GM23338 (cell line): ENCODE results near the gene PRKACA. TPM values are rescaled to one million over a fixed set of nuclear protein-coding genes. Genes with fewer than 3 reads are reported as not detected.

Source experiments
- ATAC-seq: fragments of 200-7000 bp; cut with Tn5 transposase; 3 replicates; pipeline ENCODE4 v1.9.1; 2020
- DNase-seq: peaks from one replicate; pipeline ENCODE4 v3.0.0-alpha.2; 2015; ENCODE audit warnings: low spot score
- H2AFZ ChIP-seq: fragments of 200-600 bp; sonication (generic); 2 replicates; pipeline ENCODE4 v1.8.0; 2016; ENCODE audit warnings: antibody characterized with exemption, mild to moderate bottlenecking, moderate library complexity
- H3F3A ChIP-seq: fragments of 200-600 bp; sonication (generic); replicated peaks from 2 replicates; pipeline ENCODE4 v1.8.0; 2017; ENCODE audit warnings: antibody characterized with exemption, mixed run types, low read depth
- H3K27ac ChIP-seq: fragments of 200-600 bp; sonication (generic); 2 replicates; pipeline ENCODE4 v1.6.1; 2016; ENCODE audit warnings: low read depth
- H3K27me3 ChIP-seq: fragments of 200-600 bp; sonication (generic); 2 replicates; pipeline ENCODE4 v1.8.0; 2016; ENCODE audit warnings: mild to moderate bottlenecking, mixed run types, moderate library complexity; ENCODE audit not compliant: insufficient read depth
- H3K36me3 ChIP-seq: fragments of 200-600 bp; sonication (generic); 2 replicates; pipeline ENCODE4 v1.8.0; 2016; ENCODE audit warnings: mild to moderate bottlenecking; ENCODE audit not compliant: insufficient read depth
- H3K4me1 ChIP-seq: fragments of 200-600 bp; sonication (generic); 2 replicates; pipeline ENCODE4 v1.8.0; 2016; ENCODE audit warnings: mild to moderate bottlenecking, moderate library complexity; ENCODE audit not compliant: insufficient read depth
- H3K4me2 ChIP-seq: fragments of 200-600 bp; sonication (generic); 2 replicates; pipeline ENCODE4 v1.7.1; 2017; ENCODE audit warnings: mixed run types
- H3K4me3 ChIP-seq: fragments of 200-600 bp; sonication (generic); 2 replicates; pipeline ENCODE4 v1.6.1; 2016; ENCODE audit warnings: mixed run types
- H3K79me2 ChIP-seq: fragments of 200-600 bp; sonication (generic); replicated peaks from 2 replicates; pipeline ENCODE4 v1.8.0; 2017; ENCODE audit warnings: mild to moderate bottlenecking; ENCODE audit not compliant: insufficient read depth
- H3K9me2 ChIP-seq: fragments of 200-600 bp; sonication (generic); 2 replicates; pipeline ENCODE4 v1.8.0; 2017; ENCODE audit not compliant: insufficient read depth
- H4K20me1 ChIP-seq: fragments of 200-600 bp; sonication (generic); replicated peaks from 2 replicates; pipeline ENCODE4 v1.8.0; 2017; ENCODE audit warnings: mild to moderate bottlenecking; ENCODE audit not compliant: insufficient read depth
- H3K27ac Mint-ChIP-seq: 2 replicates; pipeline ENCODE4 v1.8.0; 2020; ENCODE audit warnings: inconsistent platforms, mild to moderate bottlenecking, moderate library complexity, mixed read lengths
- H3K27me3 Mint-ChIP-seq: 3 replicates; pipeline ENCODE4 v1.8.0; 2022; ENCODE audit warnings: low read depth, mild to moderate bottlenecking, moderate library complexity, mixed read lengths, inconsistent platforms; ENCODE audit not compliant: insufficient read depth, poor library complexity
- H3K36me3 Mint-ChIP-seq: 3 replicates; pipeline ENCODE4 v1.8.0; 2021; ENCODE audit warnings: low read depth, mild to moderate bottlenecking, inconsistent platforms, moderate library complexity, mixed read lengths
- H3K4me1 Mint-ChIP-seq: 3 replicates; pipeline ENCODE4 v1.8.0; 2020; ENCODE audit warnings: mild to moderate bottlenecking, inconsistent platforms, mixed read lengths
- H3K4me3 Mint-ChIP-seq: 3 replicates; pipeline ENCODE4 v1.8.0; 2021; ENCODE audit warnings: moderate library complexity, mild to moderate bottlenecking, inconsistent platforms, mixed read lengths
- H3K9me3 Mint-ChIP-seq: 3 replicates; pipeline ENCODE4 v1.8.0; 2020; ENCODE audit warnings: moderate library complexity, mild to moderate bottlenecking, inconsistent platforms, mixed read lengths
- CREB1 ChIP-seq: fragments of 250-450 bp; sonication (Bioruptor Pico); IDR thresholded peaks from 2 replicates; pipeline ENCODE4 v1.5.0; 2020; ENCODE audit warnings: low read depth, mild to moderate bottlenecking, moderate library complexity
- CTCF ChIP-seq, 2 experiments: fragments of 200-600 bp in 1 of 2; sonication (generic) in 1 of 2; conservative IDR thresholded peaks; 2 replicates each; pipeline versions ENCODE4 v1.5.1 to v1.6.1; 2016 to 2017; ENCODE audit warnings: antibody characterized with exemption in 2 of 2, low read depth in 2 of 2, mild to moderate bottlenecking in 2 of 2, moderate library complexity in 1 of 2
- ETS1 ChIP-seq: IDR thresholded peaks from 2 replicates; pipeline ENCODE4 v1.6.1; 2016; ENCODE audit warnings: antibody characterized with exemption
- NANOG ChIP-seq: IDR thresholded peaks from 2 replicates; pipeline ENCODE4 v1.6.1; 2016; ENCODE audit warnings: antibody characterized with exemption, borderline replicate concordance
- REST ChIP-seq: IDR thresholded peaks from one replicate; pipeline ENCODE4 v1.6.1; 2018; ENCODE audit warnings: antibody characterized with exemption; ENCODE audit not compliant: unreplicated experiment
- polyA plus RNA-seq: library from polyadenylated mRNA; unstranded; fragments of >200 nt; fragmentation: Nextera tagmentation; extraction: Ambion mirVana; gene quantifications from 2 replicates; pipeline ENCODE4 v1.2.1, GENCODE V29; 2016
- total RNA-seq: library from RNA; depleted of rRNA; stranded (reverse); fragments of >200 nt; shearing (Covaris generic); gene quantifications from 2 replicates; pipeline ENCODE4 v1.2.3, GENCODE V29; 2014

Gene PRKACA
- total and polyA plus RNA-seq, 2 experiments from 2014 or later, result 13.0 to 31.3 TPM

- ATAC-seq, result no peak
- Histone ChIP-seq H3K27me3 (no peaks in the 10 kb centered on the region), H2AFZ (no peak overlapping the region), H3K4me3 (no peak overlapping the region), H3F3A (0 out of 2 replicates have a peak, but pooled peaks cover 14% of the 10 kb centered on the region), H4K20me1 (no peaks in the 10 kb centered on the region), H3K9me2 (no peaks in the 10 kb centered on the region), H3K4me2 (no peak overlapping the region), H3K27ac (no peak overlapping the region), H3K36me3 (no peaks in the 10 kb centered on the region), H3K4me1 (no peaks in the 10 kb centered on the region), H3K79me2 (no peaks in the 10 kb centered on the region)
- no peaks in the 10 kb centered on the region for H3K4me1 Mint-ChIP-seq
- no peaks in the 10 kb centered on the region for H3K9me3 Mint-ChIP-seq
- TF ChIP-seq CREB1 (no peak), REST (no peak), ETS1 (no peak)
- H3K27ac Mint-ChIP-seq, result no peak overlapping the region
- H3K36me3 Mint-ChIP-seq, result peaks cover 8% of the 10 kb centered on the region; the same call in 2 of the 3 replicates
- no peaks in the 10 kb centered on the region for H3K27me3 Mint-ChIP-seq
- no peak overlapping the region for H3K4me3 Mint-ChIP-seq
- DNase-seq, result no peak
These were observed 16.5 kb downstream of the PRKACA start for GRCh38 chr19:14101003-14101545.

GRCh38 chr19:14097532-14098151 lies 19.9 kb downstream of the PRKACA start:
- no peaks in the 10 kb centered on the region for H3K9me2 ChIP-seq
- Mint-ChIP-seq H3K4me3 (no peak overlapping the region), H3K36me3 (peaks cover 20% of the 10 kb centered on the region; the same call in 2 of the 3 replicates), H3K27me3 (peaks cover 8% of the 10 kb centered on the region), H3K9me3 (peaks cover 15% of the 10 kb centered on the region), H3K27ac (no peak overlapping the region), H3K4me1 (no peaks in the 10 kb centered on the region)
- peak; percentile 72 for DNase-seq
- no peaks in the 10 kb centered on the region for H3K27me3 ChIP-seq
- ATAC-seq, result peak; percentile 86
- 0 out of 2 replicates have a peak, but pooled peaks cover 17% of the 10 kb centered on the region for H3F3A ChIP-seq
- no peak overlapping the region for H2AFZ ChIP-seq
- H4K20me1 ChIP-seq, result no peaks in the 10 kb centered on the region; the same call in 1 of the 2 replicates
- no peaks in the 10 kb centered on the region for H3K79me2 ChIP-seq
- H3K4me1 ChIP-seq, result no peaks in the 10 kb centered on the region
- H3K4me2 ChIP-seq, result no peak overlapping the region
- no peaks in the 10 kb centered on the region for H3K36me3 ChIP-seq
- no peak overlapping the region for H3K27ac ChIP-seq
- H3K4me3 ChIP-seq, result no peak overlapping the region
- no peak for TF ChIP-seq NANOG
- TF ChIP-seq CREB1, result no peak
- no peak for TF ChIP-seq ETS1
- TF ChIP-seq CTCF (conservative IDR thresholded peaks at IDR 0.05; ENCODE audit: low read depth in 2 of 2), result peak; percentile 48 to 73
